ENCODE results near the gene GOPC.

GOPC gene

GRCh38 chr6:117548797-117549301, 53.5 kb downstream of the GOPC start:
- TF ChIP-seq POLR2A (IDR thresholded peaks at IDR 0.05; ENCODE audit: low read depth, low read length): no peak
- no peak for DNase-seq (ENCODE audit: insufficient read length, low spot score)
- no peak for FAIRE-seq

DNA sequence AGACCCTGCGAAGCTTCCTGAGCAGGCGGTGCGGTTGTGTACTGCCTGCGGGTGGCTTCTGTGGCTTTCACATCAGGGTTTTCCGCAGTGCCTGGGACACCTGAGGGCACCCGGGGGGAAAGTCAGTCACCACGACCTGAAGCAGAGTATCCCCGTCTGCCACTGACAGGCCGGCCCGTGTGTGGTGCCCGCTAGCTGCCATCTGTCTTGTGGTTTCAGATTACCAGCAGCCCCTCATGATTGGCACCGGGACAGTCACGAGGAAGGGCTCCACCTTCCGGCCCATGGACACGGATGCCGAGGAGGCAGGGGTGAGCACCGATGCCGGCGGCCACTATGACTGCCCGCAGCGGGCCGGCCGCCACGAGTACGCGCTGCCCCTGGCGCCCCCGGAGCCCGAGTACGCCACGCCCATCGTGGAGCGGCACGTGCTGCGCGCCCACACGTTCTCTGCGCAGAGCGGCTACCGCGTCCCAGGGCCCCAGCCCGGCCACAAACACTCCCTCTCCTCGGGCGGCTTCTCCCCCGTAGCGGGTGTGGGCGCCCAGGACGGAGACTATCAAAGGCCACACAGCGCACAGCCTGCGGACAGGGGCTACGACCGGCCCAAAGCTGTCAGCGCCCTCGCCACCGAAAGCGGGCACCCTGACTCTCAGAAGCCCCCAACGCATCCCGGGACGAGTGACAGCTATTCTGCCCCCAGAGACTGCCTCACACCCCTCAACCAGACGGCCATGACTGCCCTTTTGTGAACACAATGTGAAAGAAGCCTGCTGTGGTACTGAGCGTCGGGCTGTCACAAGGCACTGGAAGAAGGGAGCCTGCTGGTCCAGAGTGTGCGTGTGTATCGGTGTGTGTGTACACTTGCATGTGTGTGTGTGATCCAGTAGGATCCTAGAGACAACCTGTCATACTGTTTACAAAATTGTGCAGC, 54.4 kb downstream of the GOPC start:
- FAIRE-seq (no peak), DNase-seq (ENCODE audit: insufficient read length, low spot score) (no peak)
- no peak for TF ChIP-seq POLR2A (IDR thresholded peaks at IDR 0.05; ENCODE audit: low read depth, low read length)

GRCh38 chr6:117546674-117547073, 55.6 kb downstream of the GOPC start:
- no peak for TF ChIP-seq POLR2A (IDR thresholded peaks at IDR 0.05; ENCODE audit: low read depth, low read length)
- DNase-seq (ENCODE audit: insufficient read length, low spot score) (no peak), FAIRE-seq (no peak)

- FAIRE-seq: no peak
Observed at GRCh38 chr6:117545161-117545595, 57.1 kb downstream of the GOPC start.

GRCh38 chr6:117544716-117545115, 57.6 kb downstream of the GOPC start:
- TF ChIP-seq POLR2A (IDR thresholded peaks at IDR 0.05; ENCODE audit: low read depth, low read length): no peak
- FAIRE-seq: no peak
- DNase-seq (ENCODE audit: insufficient read length, low spot score): no peak

More at GRCh38 chr6:117545161-117545595, 57.1 kb downstream of the GOPC start:
- TF ChIP-seq POLR2A (IDR thresholded peaks at IDR 0.05; ENCODE audit: low read depth, low read length): no peak
- DNase-seq (ENCODE audit: insufficient read length, low spot score): no peak

DNA sequence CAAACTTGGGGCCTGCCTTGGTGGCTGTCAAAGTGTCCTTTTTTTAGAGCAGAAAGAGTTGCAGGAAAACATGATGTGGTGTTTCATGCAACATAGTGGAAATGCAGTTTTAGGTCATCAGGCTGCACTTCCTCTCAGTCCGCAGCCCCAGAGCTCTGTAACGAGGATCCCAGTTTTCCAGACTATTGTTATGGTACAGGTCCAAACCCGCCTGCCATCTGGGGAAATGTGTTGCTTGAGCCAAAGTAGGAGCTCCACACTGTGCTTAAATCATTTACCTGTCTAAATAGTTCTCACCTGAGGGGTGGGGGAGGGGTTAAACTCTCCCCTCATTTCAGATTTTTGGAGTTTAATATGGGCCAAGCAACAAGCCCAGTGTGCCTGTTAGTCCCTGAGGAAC, 59.8 kb downstream of the GOPC start:
- DNase-seq (ENCODE audit: insufficient read length, low spot score): no peak
- FAIRE-seq: no peak
- no peak for TF ChIP-seq POLR2A (IDR thresholded peaks at IDR 0.05; ENCODE audit: low read depth, low read length)

GRCh38 chr6:117540670-117541069, 61.6 kb downstream of the GOPC start:
- FAIRE-seq (no peak), DNase-seq (ENCODE audit: insufficient read length, low spot score) (no peak)
- TF ChIP-seq POLR2A (IDR thresholded peaks at IDR 0.05; ENCODE audit: low read depth, low read length): no peak

DNA sequence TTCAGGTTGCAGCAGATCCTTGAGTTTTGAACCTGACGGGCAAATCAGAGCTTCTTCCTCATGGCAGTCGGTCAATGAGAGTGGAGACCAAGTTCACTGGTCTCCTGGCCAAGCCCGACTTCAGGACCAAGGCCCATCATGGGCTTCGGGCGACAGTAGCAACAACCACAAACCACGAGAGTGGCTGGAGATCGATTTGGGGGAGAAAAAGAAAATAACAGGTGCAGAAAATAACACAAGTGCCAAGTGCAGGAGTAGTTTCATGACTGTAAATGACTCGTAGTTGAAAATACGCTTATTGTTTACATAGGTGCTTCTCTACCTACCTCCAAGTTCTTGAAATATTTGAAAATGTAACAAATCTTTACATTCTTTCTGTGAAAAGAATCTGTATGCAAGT, 63.7 kb downstream of the GOPC start:
- FAIRE-seq: no peak
- no peak for DNase-seq (ENCODE audit: insufficient read length, low spot score)
- no peak for TF ChIP-seq POLR2A (IDR thresholded peaks at IDR 0.05; ENCODE audit: low read depth, low read length)

GRCh38 chr6:117536317-117536716, 66.0 kb downstream of the GOPC start:
- TF ChIP-seq POLR2A (IDR thresholded peaks at IDR 0.05; ENCODE audit: low read depth, low read length): no peak
- no peak for DNase-seq (ENCODE audit: insufficient read length, low spot score)

GRCh38 chr6:117534974-117535373, 67.3 kb downstream of the GOPC start:
- no peak for DNase-seq (ENCODE audit: insufficient read length, low spot score)
- TF ChIP-seq POLR2A (IDR thresholded peaks at IDR 0.05; ENCODE audit: low read depth, low read length): no peak
- no peak for FAIRE-seq

More at GRCh38 chr6:117536317-117536716, 66.0 kb downstream of the GOPC start:
- FAIRE-seq: no peak

GRCh38 chr6:117533775-117534174, 68.5 kb downstream of the GOPC start:
- FAIRE-seq: no peak
- TF ChIP-seq POLR2A (IDR thresholded peaks at IDR 0.05; ENCODE audit: low read depth, low read length): no peak
- no peak for DNase-seq (ENCODE audit: insufficient read length, low spot score)

- no peak for FAIRE-seq
- TF ChIP-seq POLR2A (IDR thresholded peaks at IDR 0.05; ENCODE audit: low read depth, low read length): no peak
- DNase-seq (ENCODE audit: insufficient read length, low spot score): no peak
Observed at GRCh38 chr6:117531809-117532725, 70.2 kb downstream of the GOPC start.

DNA sequence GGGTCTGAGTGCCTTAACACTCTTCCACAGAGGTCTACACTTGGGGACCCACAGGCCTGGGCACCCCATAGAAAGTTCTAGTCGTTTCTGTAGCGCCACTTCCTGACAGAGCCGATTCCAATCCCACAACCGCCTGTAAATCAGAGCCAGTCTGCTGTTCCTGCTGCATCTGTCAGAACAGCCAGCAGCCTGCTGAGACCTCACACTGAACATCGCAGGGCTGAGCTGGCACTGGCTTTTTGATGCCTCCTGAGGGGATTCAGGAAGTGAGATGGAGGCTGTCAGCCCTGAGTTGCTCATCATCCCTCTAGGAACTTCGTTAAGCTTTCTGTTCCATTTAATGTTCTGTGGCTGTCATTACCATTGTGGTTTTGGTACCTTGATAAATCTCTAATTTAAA, 71.0 kb downstream of the GOPC start:
- DNase-seq (ENCODE audit: insufficient read length, low spot score): no peak
- TF ChIP-seq POLR2A (IDR thresholded peaks at IDR 0.05; ENCODE audit: low read depth, low read length): no peak
- FAIRE-seq: no peak
